ENCODE data around the gene MAPK7.

GRCh38 chr17:19343256-19343630 lies 35.1 kb upstream of the MAPK7 start:
- TF ChIP-seq CTCF (IDR thresholded peaks at IDR 0.05) (no peak), EP300 (IDR thresholded peaks at IDR 0.05) (no peak), POLR2A (IDR thresholded peaks at IDR 0.05) (no peak)
